Osteocyte (in vitro differentiated cells): Measurements from ENCODE around the gene ATXN10. TPM values are rescaled to one million over a fixed set of nuclear protein-coding genes. Genes with fewer than 3 reads are reported as not detected.
A peak's percentile ranks its signal among the peaks of the same experiment; 100 is the strongest.

Source experiments
- DNase-seq: peaks from one replicate; pipeline ENCODE4 v3.0.0; 2021; ENCODE audit warnings: mixed read lengths; ENCODE audit not compliant: unreplicated experiment; ENCODE audit errors: extremely low spot score
- H3K27ac Mint-ChIP-seq: one replicate; pipeline ENCODE4 v1.8.0; 2021; ENCODE audit warnings: mild to moderate bottlenecking, mixed read lengths; ENCODE audit not compliant: unreplicated experiment
- H3K27me3 Mint-ChIP-seq: one replicate; pipeline ENCODE4 v1.8.0; 2021; ENCODE audit warnings: mixed read lengths; ENCODE audit not compliant: unreplicated experiment
- H3K36me3 Mint-ChIP-seq: one replicate; pipeline ENCODE4 v1.8.0; 2021; ENCODE audit warnings: mixed read lengths; ENCODE audit not compliant: unreplicated experiment
- H3K4me1 Mint-ChIP-seq: one replicate; pipeline ENCODE4 v1.8.0; 2021; ENCODE audit warnings: mixed read lengths; ENCODE audit not compliant: unreplicated experiment
- H3K4me3 Mint-ChIP-seq: one replicate; pipeline ENCODE4 v1.8.0; 2021; ENCODE audit warnings: mild to moderate bottlenecking, moderate library complexity, mixed read lengths; ENCODE audit not compliant: unreplicated experiment
- H3K9me3 Mint-ChIP-seq: one replicate; pipeline ENCODE4 v1.8.0; 2021; ENCODE audit warnings: mixed read lengths; ENCODE audit not compliant: unreplicated experiment
- CTCF ChIP-seq: fragments of 200-600 bp; sonication (generic); IDR thresholded peaks from 2 replicates; pipeline ENCODE4 v1.5.0; 2021; ENCODE audit warnings: antibody characterized with exemption, mild to moderate bottlenecking, moderate library complexity
- total RNA-seq: library from RNA; stranded (reverse); gene quantifications from 2 replicates; pipeline ENCODE4 v1.2.1, GENCODE V29; 2021

The ATXN10 gene
- total RNA-seq, 1 donor from 2014 or later = 164 TPM

- Mint-ChIP-seq H3K27me3 (no peaks in the 10 kb centered on the region), H3K27ac (peak overlapping the region; percentile 19), H3K36me3 (peaks cover 21% of the 10 kb centered on the region), H3K4me1 (peaks cover 50% of the 10 kb centered on the region), H3K9me3 (no peaks in the 10 kb centered on the region), H3K4me3 (no peak overlapping the region)
- DNase-seq = no peak
- no peak for TF ChIP-seq CTCF
Measured at GRCh38 chr22:45772743-45773142, 101.1 kb downstream of the ATXN10 start.

GRCh38 chr22:45774001-45774670 is 102.5 kb downstream of the ATXN10 start:
- H3K27ac Mint-ChIP-seq = no peak overlapping the region
- H3K27me3 Mint-ChIP-seq = no peaks in the 10 kb centered on the region
- H3K36me3 Mint-ChIP-seq = peaks cover 14% of the 10 kb centered on the region
- H3K4me1 Mint-ChIP-seq = peaks cover 37% of the 10 kb centered on the region
- no peak overlapping the region for H3K4me3 Mint-ChIP-seq
- H3K9me3 Mint-ChIP-seq = no peaks in the 10 kb centered on the region
- no peak for TF ChIP-seq CTCF
- DNase-seq = no peak

- no peak overlapping the region for H3K27ac Mint-ChIP-seq
- H3K27me3 Mint-ChIP-seq = no peaks in the 10 kb centered on the region
- peaks cover 12% of the 10 kb centered on the region for H3K36me3 Mint-ChIP-seq
- DNase-seq = no peak
- H3K9me3 Mint-ChIP-seq = no peaks in the 10 kb centered on the region
- peaks cover 32% of the 10 kb centered on the region for H3K4me1 Mint-ChIP-seq
- H3K4me3 Mint-ChIP-seq = no peak overlapping the region
- TF ChIP-seq CTCF = no peak
Measured at GRCh38 chr22:45775062-45775461, 103.4 kb downstream of the ATXN10 start.

GRCh38 chr22:45775569-45776312 is 104.1 kb downstream of the ATXN10 start:
- Mint-ChIP-seq H3K9me3 (no peaks in the 10 kb centered on the region), H3K4me1 (peaks cover 32% of the 10 kb centered on the region), H3K27me3 (no peaks in the 10 kb centered on the region), H3K36me3 (peaks cover 12% of the 10 kb centered on the region), H3K27ac (no peak overlapping the region), H3K4me3 (no peak overlapping the region)
- no peak for TF ChIP-seq CTCF
- DNase-seq = no peak

GRCh38 chr22:45776313-45776585 is 104.6 kb downstream of the ATXN10 start:
- TF ChIP-seq CTCF = no peak
- no peak overlapping the region for H3K27ac Mint-ChIP-seq
- no peak for DNase-seq
- H3K36me3 Mint-ChIP-seq = peaks cover 12% of the 10 kb centered on the region
- no peaks in the 10 kb centered on the region for H3K9me3 Mint-ChIP-seq
- peaks cover 32% of the 10 kb centered on the region for H3K4me1 Mint-ChIP-seq
- H3K27me3 Mint-ChIP-seq = no peaks in the 10 kb centered on the region
- no peak overlapping the region for H3K4me3 Mint-ChIP-seq
